Right lobe of liver (tissue), 6 donors: ENCODE results near the gene GMDS. TPM values are rescaled to one million over a fixed set of nuclear protein-coding genes. Genes with fewer than 3 reads are reported as not detected.

Experiments
- ATAC-seq, 4 donors: fragments of 200-7000 bp; cut with Tn5 transposase; one replicate each; pipeline ENCODE4 v1.9.1; 2020; ENCODE audit warnings: mild to moderate bottlenecking in 4 of 4, moderate library complexity in 4 of 4
- DNase-seq, 3 donors: peaks; one replicate each; pipeline ENCODE4 v3.0.0-alpha.2; 2020
- H3K27ac ChIP-seq, 3 donors: fragments of 200-600 bp; one replicate each; pipeline ENCODE4 v1.8.0; 2022
- H3K27me3 ChIP-seq, 2 donors: fragments of 200-600 bp; one replicate each; pipeline ENCODE4 v1.8.0; 2022
- H3K36me3 ChIP-seq, 4 donors: fragments of 200-600 bp; sonication (generic) in 1 of 4; one replicate each; pipeline versions ENCODE4 v1.5.1 to v1.8.0; 2017 to 2022; ENCODE audit warnings: control low read depth in 1 of 4
- H3K4me1 ChIP-seq, 4 donors: fragments of 200-600 bp; sonication (generic) in 1 of 4; one replicate each; pipeline versions ENCODE4 v1.5.1 to v1.8.0; 2017 to 2022; ENCODE audit warnings: control low read depth in 1 of 4
- H3K4me3 ChIP-seq, 3 donors: fragments of 200-600 bp; one replicate each; pipeline ENCODE4 v1.8.0; 2022
- H3K9me3 ChIP-seq, 4 donors: fragments of 200-600 bp; sonication (generic) in 1 of 4; one replicate each; pipeline versions ENCODE4 v1.5.1 to v1.8.0; 2017 to 2022; ENCODE audit warnings: control low read depth in 1 of 4
- POLR2A ChIP-seq: fragments of 450-650 bp; IDR thresholded peaks from one replicate; pipeline ENCODE4 v1.6.1; 2017; ENCODE audit warnings: antibody characterized with exemption, mild to moderate bottlenecking
- WGBS: methylation state at CpG from one replicate; pipeline ENCODE4 v1.1.6; 2018; ENCODE audit warnings: low coverage, low lambda C conversion rate; ENCODE audit not compliant: insufficient coverage; ENCODE audit errors: missing lambda C conversion rate; 5-methylcytosine and 5-hydroxymethylcytosine counted together
- intact Hi-C, 2 donors: fragments of 100-400 bp; cut with DNase I; formaldehyde crosslinking; loops; one replicate each; pipeline versions ENCODE4 v1.11.2 to v1.14.1; 2022
- total RNA-seq, 6 experiments: library from RNA; depleted of rRNA in 2 of 6; stranded (reverse); fragments of >200 nt in 2 of 6; fragmentation: NEBNext Ultra II Directional in 3 of 6; extraction: Animal tissue kit (Norgen Biotek cat#: 25700) in 3 of 6; gene quantifications; one replicate each; pipeline versions ENCODE4 v1.1.0 to v1.2.4, GENCODE V29; 2016 to 2023
- TF ChIP-seq, protein P1 (sequence below), 4 donors: fragments of 200-600 bp in 3 of 4; fragments of 450-650 bp in 1 of 4; IDR thresholded peaks; one replicate each; pipeline versions ENCODE4 v1.5.1 to v1.8.0; 2016 to 2022; ENCODE audit warnings: antibody characterized with exemption in 4 of 4, mild to moderate bottlenecking in 2 of 4
- donor health status: DM: no; HTN: yes; CAD: no.
- donor health status: DM: no; HTN: no; CAD: no.
- donor health status: DM: no; HTN: no; CAD: no.
- donor health status: DM: no; HTN: yes; CAD: no.
- donor health status: DM: no; HTN: yes; CAD: no.

The GMDS gene
- total RNA-seq, 6 experiments from 2014 or later: 15.9 to 34.4 (median 23.4) TPM

GRCh38 chr6:1858196-1858595 lies 387.2 kb downstream of the GMDS start:
- no peak for TF ChIP-seq POLR2A
- TF ChIP-seq, protein P1, sequence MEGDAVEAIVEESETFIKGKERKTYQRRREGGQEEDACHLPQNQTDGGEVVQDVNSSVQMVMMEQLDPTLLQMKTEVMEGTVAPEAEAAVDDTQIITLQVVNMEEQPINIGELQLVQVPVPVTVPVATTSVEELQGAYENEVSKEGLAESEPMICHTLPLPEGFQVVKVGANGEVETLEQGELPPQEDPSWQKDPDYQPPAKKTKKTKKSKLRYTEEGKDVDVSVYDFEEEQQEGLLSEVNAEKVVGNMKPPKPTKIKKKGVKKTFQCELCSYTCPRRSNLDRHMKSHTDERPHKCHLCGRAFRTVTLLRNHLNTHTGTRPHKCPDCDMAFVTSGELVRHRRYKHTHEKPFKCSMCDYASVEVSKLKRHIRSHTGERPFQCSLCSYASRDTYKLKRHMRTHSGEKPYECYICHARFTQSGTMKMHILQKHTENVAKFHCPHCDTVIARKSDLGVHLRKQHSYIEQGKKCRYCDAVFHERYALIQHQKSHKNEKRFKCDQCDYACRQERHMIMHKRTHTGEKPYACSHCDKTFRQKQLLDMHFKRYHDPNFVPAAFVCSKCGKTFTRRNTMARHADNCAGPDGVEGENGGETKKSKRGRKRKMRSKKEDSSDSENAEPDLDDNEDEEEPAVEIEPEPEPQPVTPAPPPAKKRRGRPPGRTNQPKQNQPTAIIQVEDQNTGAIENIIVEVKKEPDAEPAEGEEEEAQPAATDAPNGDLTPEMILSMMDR (IDR thresholded peaks at IDR 0.05): no peak
- no peaks in the 10 kb centered on the region for H3K27me3 ChIP-seq
- DNase-seq (no peak), ATAC-seq (no peak)
- WGBS: 88% methylated on average over 4 of the region's 4 CpGs
- H3K36me3 ChIP-seq: no peaks in the 10 kb centered on the region
- no peaks in the 10 kb centered on the region for H3K9me3 ChIP-seq
- no peak overlapping the region for H3K27ac ChIP-seq
- intact Hi-C loops: no loop called here
- no peak overlapping the region for H3K4me3 ChIP-seq
- H3K4me1 ChIP-seq: no peaks in the 10 kb centered on the region

DNA sequence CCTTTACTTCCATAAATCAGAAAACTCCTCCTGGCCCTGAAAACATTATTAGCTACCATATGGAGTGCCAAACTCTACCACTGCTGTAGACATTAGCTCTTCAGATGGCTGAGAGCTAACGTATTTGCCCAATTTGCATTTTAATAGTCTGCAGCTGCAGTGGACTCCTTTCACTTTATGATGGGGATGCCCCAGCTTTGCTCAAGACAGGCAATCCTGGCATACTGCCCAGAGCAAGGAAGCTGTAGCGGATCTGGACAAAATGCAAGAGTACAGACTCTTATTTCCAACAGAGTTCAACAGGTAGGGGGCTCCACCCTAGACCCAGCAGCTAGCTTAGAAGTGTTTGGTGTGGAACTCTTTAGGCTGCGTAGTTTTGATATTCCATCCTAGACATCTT lies 389.0 kb downstream of the GMDS start:
- Histone ChIP-seq H3K4me3 (no peak overlapping the region), H3K36me3 (no peaks in the 10 kb centered on the region), H3K27ac (no peak overlapping the region), H3K9me3 (no peaks in the 10 kb centered on the region), H3K27me3 (no peaks in the 10 kb centered on the region), H3K4me1 (no peaks in the 10 kb centered on the region)
- 53% methylated on average over 3 of the region's 3 CpGs for WGBS
- peak in 3 of 4 donors; percentile 28 to 31 (median 30) for ATAC-seq
- TF ChIP-seq, protein P1 (IDR thresholded peaks at IDR 0.05): no peak
- no peak for TF ChIP-seq POLR2A
- no peak for DNase-seq
- intact Hi-C loops: no loop called here

DNA sequence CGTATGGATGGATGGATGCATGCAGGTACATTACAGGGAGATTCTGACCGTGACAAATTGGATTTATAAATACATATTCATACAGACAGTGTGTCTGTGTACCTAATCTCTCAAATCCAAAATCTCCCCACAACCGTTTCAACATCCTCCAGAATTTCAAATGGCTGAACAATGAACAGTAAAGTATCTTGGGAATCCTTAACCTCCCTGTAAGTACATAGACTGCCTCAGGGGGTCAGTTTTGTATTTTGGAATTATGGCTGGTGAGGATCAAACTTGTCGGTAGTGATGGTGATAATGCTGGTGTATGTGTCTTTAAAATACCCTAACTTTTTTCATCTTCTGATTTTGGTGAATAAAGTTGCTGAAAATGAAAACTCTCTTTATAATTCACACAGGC lies 389.5 kb downstream of the GMDS start:
- Histone ChIP-seq H3K9me3 (no peaks in the 10 kb centered on the region), H3K4me3 (no peak overlapping the region), H3K27ac (no peak overlapping the region), H3K36me3 (no peaks in the 10 kb centered on the region), H3K4me1 (no peaks in the 10 kb centered on the region), H3K27me3 (no peaks in the 10 kb centered on the region)
- 67% methylated on average over 4 of the region's 4 CpGs for WGBS
- intact Hi-C loops: no loop called here
- DNase-seq: no peak
- no peak for TF ChIP-seq POLR2A
- TF ChIP-seq, protein P1 (IDR thresholded peaks at IDR 0.05): no peak
- ATAC-seq: no peak

- H3K9me3 ChIP-seq: no peaks in the 10 kb centered on the region
- no peaks in the 10 kb centered on the region for H3K36me3 ChIP-seq
- TF ChIP-seq POLR2A: no peak
- TF ChIP-seq, protein P1 (IDR thresholded peaks at IDR 0.05): no peak
- ATAC-seq (no peak), DNase-seq (no peak)
- H3K4me1 ChIP-seq: no peaks in the 10 kb centered on the region
- no peaks in the 10 kb centered on the region for H3K27me3 ChIP-seq
- intact Hi-C loops: no loop called here
- H3K27ac ChIP-seq: no peak overlapping the region
- no peak overlapping the region for H3K4me3 ChIP-seq
- WGBS: 94% methylated on average over 2 of the region's 2 CpGs
Measured at GRCh38 chr6:1854296-1854695, 391.1 kb downstream of the GMDS start.

- intact Hi-C loops: no loop called here
- no peak overlapping the region for H3K27ac ChIP-seq
- no peaks in the 10 kb centered on the region for H3K36me3 ChIP-seq
- H3K4me3 ChIP-seq: no peak overlapping the region
- no peaks in the 10 kb centered on the region for H3K27me3 ChIP-seq
- H3K9me3 ChIP-seq: no peaks in the 10 kb centered on the region
- ATAC-seq: no peak
- H3K4me1 ChIP-seq: no peaks in the 10 kb centered on the region
- no peak for DNase-seq
- TF ChIP-seq, protein P1 (IDR thresholded peaks at IDR 0.05): no peak
- no peak for TF ChIP-seq POLR2A
- 81% methylated on average over 1 of the region's 1 CpG for WGBS
Measured at GRCh38 chr6:1853761-1854160, 391.6 kb downstream of the GMDS start.
